HG02623 (cell line): Measurements from ENCODE around the gene CALU.

Experiments
- ATAC-seq: cut with Tn5 transposase; IDR thresholded peaks from one replicate; pipeline ENCODE4 v1.9.1; 2021; ENCODE audit warnings: moderate library complexity; ENCODE audit not compliant: unreplicated experiment

CALU gene

GRCh38 chr7:128739048-128739962 lies at the start of gene CALU:
TSS of gene CALU (plus strand) at chr7:128739359. CDS start at chr7:128748584, 9,225 bp downstream.
- peak; percentile 98 for ATAC-seq

GRCh38 chr7:128691227-128691626 lies 47.9 kb upstream of the CALU start:
- no peak for ATAC-seq

GRCh38 chr7:128692623-128693270 lies 46.4 kb upstream of the CALU start:
- no peak for ATAC-seq

- ATAC-seq, result no peak
These were observed 45.7 kb upstream of the CALU start for GRCh38 chr7:128693373-128694015.

GRCh38 chr7:128694738-128695137 lies 44.4 kb upstream of the CALU start:
- ATAC-seq, result no peak

GRCh38 chr7:128697302-128697905 lies 41.8 kb upstream of the CALU start:
- ATAC-seq, result no peak

- no peak for ATAC-seq
These were observed 39.9 kb upstream of the CALU start for GRCh38 chr7:128699196-128699712.

- ATAC-seq, result no peak
These were observed 39.3 kb upstream of the CALU start for GRCh38 chr7:128699895-128700294.

GRCh38 chr7:128701062-128701785 lies 37.9 kb upstream of the CALU start:
- no peak for ATAC-seq

- ATAC-seq, result no peak
These were observed 35.4 kb upstream of the CALU start for GRCh38 chr7:128703609-128704241.

- ATAC-seq, result no peak
These were observed 33.2 kb upstream of the CALU start for GRCh38 chr7:128705891-128706333.

- ATAC-seq, result no peak
These were observed 31.4 kb upstream of the CALU start for GRCh38 chr7:128707752-128708151.

GRCh38 chr7:128708235-128708634 lies 30.9 kb upstream of the CALU start:
- ATAC-seq, result no peak

- no peak for ATAC-seq
These were observed 30.3 kb upstream of the CALU start for GRCh38 chr7:128708824-128709223.

- no peak for ATAC-seq
These were observed 28.7 kb upstream of the CALU start for GRCh38 chr7:128710481-128710880.

GRCh38 chr7:128713794-128714193 lies 25.4 kb upstream of the CALU start:
- no peak for ATAC-seq

GRCh38 chr7:128714701-128715495 lies 24.3 kb upstream of the CALU start:
- ATAC-seq, result no peak

- no peak for ATAC-seq
These were observed 20.1 kb upstream of the CALU start for GRCh38 chr7:128718967-128719642.
